ENCODE measurements around the gene ARSB.

GRCh38 chr5:78899922-78900362 is 85.2 kb downstream of the ARSB start:
- TF ChIP-seq POLR2A (IDR thresholded peaks at IDR 0.05) = no peak
- TF ChIP-seq CTCF (IDR thresholded peaks at IDR 0.05) = no peak
